IMR-90 (cell line): ENCODE measurements around the gene MAPK8IP1. TPM values are rescaled to one million over a fixed set of nuclear protein-coding genes. Genes with fewer than 3 reads are reported as not detected.
A peak's percentile ranks its signal among the peaks of the same experiment; 100 is the strongest.

Source experiments
- ATAC-seq: fragments of 200-7000 bp; cut with Tn5 transposase; 2 replicates; pipeline ENCODE4 v1.9.1; 2020; ENCODE audit warnings: low read depth, mild to moderate bottlenecking, moderate library complexity
- BruUV-seq: library from RNA; stranded (reverse); fragments of 400-500 nt; replicated peaks from 2 replicates; lab custom pipeline; 2021; lab: Mats Ljungman, UMichigan
- CTCF ChIA-PET: fragments of 300-600 bp; formaldehyde crosslinking; extraction: SDS; loops from one replicate; lab custom pipeline; 2021; ENCODE audit warnings: antibody characterized with exemption; lab: Yijun Ruan, JAX
- POLR2A ChIA-PET: fragments of 300-600 bp; sonication (Branson Sonifier 250); formaldehyde crosslinking; loops from one replicate; lab custom pipeline; 2022; ENCODE audit warnings: antibody characterized with exemption; ENCODE audit not compliant: unreplicated experiment; lab: Charles Lee
- DNase-seq: peaks from one replicate; pipeline ENCODE4 v3.0.0; 2013
- H2AFZ ChIP-seq: replicated peaks from 2 replicates; pipeline ENCODE3; 2013; ENCODE audit warnings: low read length, mild to moderate bottlenecking; ENCODE audit not compliant: poor library complexity
- H2AK5ac ChIP-seq: 2 replicates; pipeline ENCODE4 v1.6.1; 2013; ENCODE audit warnings: low read depth, low read length, inconsistent platforms
- H2AK9ac ChIP-seq: replicated peaks from 2 replicates; pipeline ENCODE3; 2013; ENCODE audit warnings: mild to moderate bottlenecking, low read depth, low read length, moderate library complexity; ENCODE audit not compliant: poor library complexity
- H2BK120ac ChIP-seq: 2 replicates; pipeline ENCODE4 v1.6.1; 2013; ENCODE audit warnings: low read depth, low read length, inconsistent platforms
- H2BK15ac ChIP-seq: 3 replicates; pipeline ENCODE4 v1.6.1; 2013; ENCODE audit warnings: low read depth, low read length, inconsistent platforms
- H2BK20ac ChIP-seq: 2 replicates; pipeline ENCODE4 v1.6.1; 2013; ENCODE audit warnings: low read depth, mild to moderate bottlenecking, inconsistent platforms, low read length, moderate library complexity
- H2BK5ac ChIP-seq: 2 replicates; pipeline ENCODE4 v1.6.1; 2013; ENCODE audit warnings: mild to moderate bottlenecking, low read depth, low read length, inconsistent platforms; ENCODE audit not compliant: poor library complexity, severe bottlenecking
- H3K14ac ChIP-seq: replicated peaks from 2 replicates; pipeline ENCODE4 v1.6.1; 2013; ENCODE audit warnings: low read depth, low read length, inconsistent platforms
- H3K18ac ChIP-seq: 2 replicates; pipeline ENCODE4 v1.6.1; 2013; ENCODE audit warnings: low read depth, low read length, control low read depth
- H3K23ac ChIP-seq: 2 replicates; pipeline ENCODE4 v1.6.1; 2013; ENCODE audit warnings: low read depth, low read length, inconsistent platforms
- H3K27ac ChIP-seq: 2 replicates; pipeline ENCODE4 v1.5.1; 2013; ENCODE audit warnings: mild to moderate bottlenecking, control low read depth, low read length; ENCODE audit not compliant: insufficient read depth
- H3K27me3 ChIP-seq: 2 replicates; pipeline ENCODE4 v1.6.1; 2013; ENCODE audit warnings: low read length; ENCODE audit not compliant: control insufficient read depth, insufficient read depth
- H3K36me3 ChIP-seq: 2 replicates; pipeline ENCODE4 v1.6.1; 2013; ENCODE audit warnings: low read length, mixed read lengths; ENCODE audit not compliant: control insufficient read depth, insufficient read depth
- H3K4ac ChIP-seq: 2 replicates; pipeline ENCODE4 v1.6.1; 2013; ENCODE audit warnings: low read depth, low read length, inconsistent platforms
- H3K4me1 ChIP-seq: 2 replicates; pipeline ENCODE4 v1.6.1; 2013; ENCODE audit warnings: low read length, mixed read lengths; ENCODE audit not compliant: control insufficient read depth, insufficient read depth
- H3K4me2 ChIP-seq: 2 replicates; pipeline ENCODE4 v1.6.1; 2013; ENCODE audit warnings: low read depth, mild to moderate bottlenecking, control low read depth, low read length, moderate library complexity
- H3K4me3 ChIP-seq: 2 replicates; pipeline ENCODE4 v1.5.1; 2013; ENCODE audit warnings: low read depth, mild to moderate bottlenecking, control low read depth, low read length, moderate library complexity; ENCODE audit not compliant: insufficient read depth
- H3K56ac ChIP-seq: 2 replicates; pipeline ENCODE4 v1.6.1; 2013; ENCODE audit warnings: low read length, inconsistent platforms; ENCODE audit not compliant: insufficient read depth; ENCODE audit errors: extremely low read depth
- H3K79me1 ChIP-seq, 2 experiments: 2 replicates each; pipeline ENCODE4 v1.6.1; 2013; ENCODE audit warnings: low read length in 2 of 2, inconsistent platforms in 1 of 2, low read depth in 1 of 2
- H3K9ac ChIP-seq: 2 replicates; pipeline ENCODE4 v1.6.1; 2013; ENCODE audit warnings: low read depth, low read length, control low read depth
- H3K9me1 ChIP-seq: 2 replicates; pipeline ENCODE4 v1.6.1; 2013; ENCODE audit warnings: low read length, inconsistent platforms; ENCODE audit not compliant: insufficient read depth
- H3K9me3 ChIP-seq: 2 replicates; pipeline ENCODE4 v1.6.1; 2013; ENCODE audit warnings: low read length; ENCODE audit not compliant: control insufficient read depth, insufficient read depth
- H4K20me1 ChIP-seq: 2 replicates; pipeline ENCODE4 v1.6.1; 2013; ENCODE audit warnings: low read length, inconsistent platforms; ENCODE audit not compliant: insufficient read depth
- H4K5ac ChIP-seq: 2 replicates; pipeline ENCODE4 v1.6.1; 2013; ENCODE audit warnings: mild to moderate bottlenecking, low read depth, low read length, control low read depth
- H4K8ac ChIP-seq, 2 experiments: 2 replicates each; pipeline ENCODE4 v1.6.1; 2013; ENCODE audit warnings: low read depth in 2 of 2, low read length in 2 of 2, control low read depth in 1 of 2, inconsistent platforms in 1 of 2
- H4K91ac ChIP-seq: 2 replicates; pipeline ENCODE4 v1.6.1; 2013; ENCODE audit warnings: low read depth, low read length, inconsistent platforms; ENCODE audit not compliant: insufficient read depth
- BHLHE40 ChIP-seq: fragments of 150-350 bp; IDR thresholded peaks from 2 replicates; pipeline ENCODE4 v1.6.1; 2016; ENCODE audit warnings: mild to moderate bottlenecking, low read depth, low read length
- CEBPB ChIP-seq: IDR thresholded peaks from 2 replicates; pipeline ENCODE4 v1.6.1; 2012; ENCODE audit warnings: low read depth, low read length, improper control_type of control experiment
- CHD1 ChIP-seq: IDR thresholded peaks from 2 replicates; pipeline ENCODE4 v1.6.1; 2012; ENCODE audit warnings: low read depth, low read length, improper control_type of control experiment
- FOS ChIP-seq: fragments of 150-350 bp; IDR thresholded peaks from 2 replicates; pipeline ENCODE4 v1.6.1; 2016; ENCODE audit warnings: low read depth, low read length
- MAFK ChIP-seq: IDR thresholded peaks from 2 replicates; pipeline ENCODE4 v1.6.1; 2012; ENCODE audit warnings: low read depth, low read length, improper control_type of control experiment
- MXI1 ChIP-seq: IDR thresholded peaks from 2 replicates; pipeline ENCODE4 v1.6.1; 2012; ENCODE audit warnings: low read depth, mild to moderate bottlenecking, low read length, moderate library complexity, borderline replicate concordance
- NFE2L2 ChIP-seq: fragments of 150-350 bp; IDR thresholded peaks from 2 replicates; pipeline ENCODE4 v1.6.1; 2016; ENCODE audit warnings: low read depth, mild to moderate bottlenecking, low read length
- POLR2A ChIP-seq: IDR thresholded peaks from 2 replicates; pipeline ENCODE4 v1.6.1; 2012; ENCODE audit warnings: mild to moderate bottlenecking, low read depth, low read length
- RAD21 ChIP-seq: IDR thresholded peaks from 2 replicates; pipeline ENCODE4 v1.6.1; 2012; ENCODE audit warnings: low read length, improper control_type of control experiment
- RFX5 ChIP-seq: IDR thresholded peaks from 2 replicates; pipeline ENCODE4 v1.8.0; 2012; ENCODE audit warnings: low read depth, mild to moderate bottlenecking, low read length, moderate library complexity
- SMC3 ChIP-seq: fragments of 150-350 bp; IDR thresholded peaks from 2 replicates; pipeline ENCODE4 v1.6.1; 2016; ENCODE audit warnings: low read depth, mild to moderate bottlenecking, antibody characterized with exemption, low read length, moderate library complexity
- WGBS, 2 experiments: methylation state at CpG; one replicate each; pipeline versions ENCODE4 v1.1.5 to v1.1.7; 2013; ENCODE audit warnings: missing lambda C conversion rate in 2 of 2; ENCODE audit not compliant: insufficient read length in 1 of 2; ENCODE audit errors: extremely low coverage in 2 of 2; 5-methylcytosine and 5-hydroxymethylcytosine counted together
- dilution Hi-C: fragments of 300-500 bp; cut with HindIII; formaldehyde crosslinking; loops from one replicate; pipeline ENCODE4 v1.14.3; 2018; ENCODE audit warnings: low sequenced_read_pairs; ENCODE audit not compliant: unreplicated experiment
- in situ Hi-C: fragments of 300-500 bp; cut with MboI; formaldehyde crosslinking; loops from 3 replicates; pipeline ENCODE4 v1.14.3; 2019; ENCODE audit warnings: low sequenced_read_pairs, inconsistent platforms, mixed read lengths
- intact Hi-C: fragments of 100-400 bp; cut with micrococcal nuclease; formaldehyde crosslinking; loops from 2 replicates; pipeline ENCODE4 v1.10.0; 2022
- polyA plus RNA-seq, 3 experiments: library from polyadenylated mRNA; depleted of rRNA; stranded (reverse); fragments of >200 nt; gene quantifications; 2 replicates each; pipeline ENCODE4 v1.2.3, GENCODE V29; 2012; ENCODE audit warnings: low replicate concordance in 1 of 3
- total RNA-seq: library from RNA; depleted of rRNA; stranded (reverse); fragments of >200 nt; gene quantifications from 2 replicates; pipeline ENCODE4 v1.2.3, GENCODE V29; 2012
- TF ChIP-seq, protein P1 (sequence below): fragments of 150-350 bp; IDR thresholded peaks from 2 replicates; pipeline ENCODE4 v1.6.1; 2016; ENCODE audit warnings: low read depth, mild to moderate bottlenecking, low read length, moderate library complexity, borderline replicate concordance
- TF ChIP-seq, protein P2 (sequence below): fragments of 150-350 bp; IDR thresholded peaks from 2 replicates; pipeline ENCODE4 v1.6.1; 2017; ENCODE audit warnings: mild to moderate bottlenecking, antibody characterized with exemption, low read length, low read depth

MAPK8IP1 gene
- total and polyA plus RNA-seq, 2 of the 4 experiments (the other 2 are of a cell fraction), result 6.5 to 9.6 TPM

DNA sequence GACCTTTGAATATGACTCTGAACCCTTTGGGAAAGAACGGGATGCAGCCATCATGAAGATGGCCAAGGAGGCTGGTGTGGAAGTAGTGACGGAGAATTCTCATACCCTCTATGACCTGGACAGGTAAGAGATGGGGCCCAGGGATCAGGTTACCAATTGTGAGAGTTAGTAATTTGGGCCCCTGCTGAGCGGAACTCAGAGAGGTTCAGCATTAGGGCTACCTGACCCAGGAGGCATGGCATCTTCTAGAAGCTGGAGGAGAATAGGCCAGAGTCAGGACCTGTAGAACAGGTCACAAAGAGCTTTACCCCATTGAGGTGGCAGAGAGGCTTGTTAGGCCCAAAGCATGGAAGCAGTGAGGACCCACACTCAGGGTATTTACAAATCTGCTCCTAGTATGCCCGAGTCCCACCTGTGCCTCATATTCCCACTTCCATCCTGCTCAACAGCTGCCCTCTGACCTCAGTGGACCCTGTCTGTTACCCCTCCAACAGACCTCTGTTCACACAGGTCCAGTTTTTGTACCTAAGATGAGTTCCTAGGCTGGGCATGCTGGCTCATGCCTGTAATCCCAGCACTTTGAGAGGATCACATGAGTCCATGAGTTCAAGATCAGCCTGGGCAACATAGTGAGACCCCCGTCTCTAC is 26.6 kb upstream of the MAPK8IP1 start:
- DNase-seq (no peak), ATAC-seq (no peak)
- Histone ChIP-seq H4K8ac (peak overlapping the region in 1 of 2 experiments; percentile 66; a peak in 2 of 4 replicates), H3K27me3 (no peaks in the 10 kb centered on the region), H3K9me3 (no peaks in the 10 kb centered on the region), H3K56ac (no peak overlapping the region), H3K79me1 (peaks cover 9 to 56% of the 10 kb centered on the region in 2 experiments), H4K91ac (peak overlapping the region; percentile 81), H3K4ac (peak overlapping the region; percentile 90), H2AFZ (no peak overlapping the region), H2BK20ac (peak overlapping the region; percentile 80), H4K20me1 (peaks cover 15% of the 10 kb centered on the region), H3K4me1 (peaks cover 30% of the 10 kb centered on the region), H3K9me1 (peaks cover 23% of the 10 kb centered on the region), H2AK9ac (no peak overlapping the region), H3K4me2 (no peak overlapping the region), H3K9ac (peak overlapping the region; percentile 5), H3K23ac (peak overlapping the region; percentile 65), H2BK5ac (peak overlapping the region; percentile 67), H2AK5ac (peak overlapping the region; percentile 92), H3K4me3 (no peak overlapping the region), H2BK15ac (peak overlapping the region; percentile 36; the same call in 2 of the 3 replicates), H3K36me3 (peaks cover 29% of the 10 kb centered on the region), H4K5ac (peak overlapping the region; percentile 54; the same call in 1 of the 2 replicates), H3K18ac (peak overlapping the region; percentile 53), H3K27ac (peak overlapping the region; percentile 75), H2BK120ac (peak overlapping the region; percentile 62), H3K14ac (peak overlapping the region; percentile 73)
- ChIA-PET CTCF (interaction anchor here (1.7 kb wide), 1 partner anchor 16 kb away, joined by 6 read pairs; no protein-coding TSS in a partner anchor), POLR2A (no interaction called here)
- TF ChIP-seq, protein P1, sequence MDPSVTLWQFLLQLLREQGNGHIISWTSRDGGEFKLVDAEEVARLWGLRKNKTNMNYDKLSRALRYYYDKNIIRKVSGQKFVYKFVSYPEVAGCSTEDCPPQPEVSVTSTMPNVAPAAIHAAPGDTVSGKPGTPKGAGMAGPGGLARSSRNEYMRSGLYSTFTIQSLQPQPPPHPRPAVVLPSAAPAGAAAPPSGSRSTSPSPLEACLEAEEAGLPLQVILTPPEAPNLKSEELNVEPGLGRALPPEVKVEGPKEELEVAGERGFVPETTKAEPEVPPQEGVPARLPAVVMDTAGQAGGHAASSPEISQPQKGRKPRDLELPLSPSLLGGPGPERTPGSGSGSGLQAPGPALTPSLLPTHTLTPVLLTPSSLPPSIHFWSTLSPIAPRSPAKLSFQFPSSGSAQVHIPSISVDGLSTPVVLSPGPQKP, result no peak
- TF ChIP-seq NFE2L2 (no peak), RFX5 (no peak), MAFK (no peak), MXI1 (no peak), BHLHE40 (no peak), POLR2A (no peak), RAD21 (no peak), SMC3 (no peak), FOS (no peak), CEBPB (no peak), CHD1 (no peak)
- TF ChIP-seq, protein P2, sequence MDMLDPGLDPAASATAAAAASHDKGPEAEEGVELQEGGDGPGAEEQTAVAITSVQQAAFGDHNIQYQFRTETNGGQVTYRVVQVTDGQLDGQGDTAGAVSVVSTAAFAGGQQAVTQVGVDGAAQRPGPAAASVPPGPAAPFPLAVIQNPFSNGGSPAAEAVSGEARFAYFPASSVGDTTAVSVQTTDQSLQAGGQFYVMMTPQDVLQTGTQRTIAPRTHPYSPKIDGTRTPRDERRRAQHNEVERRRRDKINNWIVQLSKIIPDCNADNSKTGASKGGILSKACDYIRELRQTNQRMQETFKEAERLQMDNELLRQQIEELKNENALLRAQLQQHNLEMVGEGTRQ, result no peak
- WGBS, 2 experiments, result no CpG with 5 or more reads among the region's 5 CpGs
- in situ Hi-C loops, result no loop called here
- intact Hi-C loops, result loop anchor here (1.0 kb wide), 1 partner anchor 12 kb away; the partner anchor contains the start of gene CRY2
- dilution Hi-C loops, result no loop called here
- no TSS peak for BruUV-seq
